HK-2 (cell line): ENCODE results near the gene APOL5.

ENCODE experiments used
- DNase-seq: peaks from one replicate; pipeline ENCODE4 v3.0.0-alpha.2; 2018; ENCODE audit not compliant: unreplicated experiment

Gene APOL5

GRCh38 chr22:35742342-35743100 lies 24.8 kb downstream of the APOL5 start:
- no peak for DNase-seq

- DNase-seq = no peak
Observed at GRCh38 chr22:35743326-35743860, 25.7 kb downstream of the APOL5 start.

DNA sequence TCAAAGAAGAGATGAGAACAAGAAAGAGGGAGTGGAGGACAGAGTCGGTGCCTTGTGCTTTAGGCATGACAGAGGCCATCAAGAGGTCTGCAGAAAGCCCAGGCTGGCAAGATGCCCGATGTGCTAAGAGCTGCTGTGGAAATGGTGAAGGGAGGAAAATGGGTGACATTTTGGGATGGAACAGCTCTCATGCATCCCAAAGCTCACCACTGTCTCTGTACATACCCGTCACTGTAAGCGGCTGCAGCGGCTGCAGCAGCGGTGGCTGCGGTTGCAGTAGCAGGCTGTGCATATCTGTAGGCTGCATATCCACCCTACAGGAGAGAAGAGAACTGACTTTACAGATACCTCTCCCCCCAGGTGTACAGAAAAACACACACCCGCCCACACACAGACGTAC lies 28.6 kb downstream of the APOL5 start:
- no peak for DNase-seq

DNA sequence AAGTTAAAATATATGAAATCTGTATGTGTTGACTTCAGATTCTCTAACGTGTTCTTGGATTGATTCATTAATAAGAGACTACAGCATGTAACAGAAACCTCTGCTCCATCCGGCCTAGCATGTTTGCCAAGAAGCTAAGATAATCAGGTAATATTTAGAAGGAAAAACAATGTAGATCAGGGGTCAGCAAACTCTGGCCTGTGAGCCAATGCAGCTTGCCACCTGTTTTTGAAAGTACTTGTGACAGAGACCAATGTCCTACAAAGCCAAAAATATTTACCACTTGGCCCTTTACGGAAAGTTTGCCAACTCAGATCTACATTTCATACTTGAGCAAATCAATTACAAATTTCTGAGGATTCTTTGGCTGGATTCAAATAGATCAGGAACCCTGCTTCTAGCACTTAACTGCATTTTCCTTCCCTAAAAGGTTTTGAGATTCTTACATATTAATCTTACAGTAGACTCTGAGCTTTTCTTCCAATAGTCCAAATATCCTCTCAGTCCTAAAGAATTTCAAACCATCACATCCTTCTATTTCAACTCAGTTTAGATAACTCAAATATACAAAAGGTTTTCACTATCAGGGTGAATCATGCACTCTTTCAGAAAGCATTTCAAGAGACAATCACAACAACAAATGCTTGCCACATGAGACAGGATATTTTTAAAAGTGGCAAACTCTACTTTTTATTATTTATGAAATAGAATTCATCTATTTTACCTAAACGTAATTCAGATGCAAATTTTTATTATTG lies 29.5 kb downstream of the APOL5 start:
- no peak for DNase-seq

DNA sequence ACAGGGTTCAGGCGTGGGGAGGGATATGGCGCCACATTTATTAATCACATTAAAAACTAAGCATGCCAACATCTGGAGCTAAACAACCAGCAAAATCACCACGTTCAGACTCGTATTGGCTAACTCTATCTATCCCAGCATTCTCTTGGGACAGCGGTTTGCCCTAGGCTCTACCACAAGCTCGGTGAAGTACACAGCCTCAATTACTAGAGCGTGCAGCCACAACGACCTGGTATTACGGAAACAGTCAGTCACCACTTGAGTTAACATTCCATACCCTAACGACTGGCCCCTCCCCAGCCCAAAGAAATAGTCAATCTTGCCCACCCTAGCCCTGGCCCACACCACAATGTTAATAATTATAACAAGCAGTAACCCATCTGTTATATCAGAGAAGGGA lies 32.1 kb downstream of the APOL5 start:
- DNase-seq = peak; percentile 85

GRCh38 chr22:35752006-35752862 lies 34.6 kb downstream of the APOL5 start:
- DNase-seq = no peak

- DNase-seq = no peak
Observed at GRCh38 chr22:35752863-35753189, 35.2 kb downstream of the APOL5 start.

DNA sequence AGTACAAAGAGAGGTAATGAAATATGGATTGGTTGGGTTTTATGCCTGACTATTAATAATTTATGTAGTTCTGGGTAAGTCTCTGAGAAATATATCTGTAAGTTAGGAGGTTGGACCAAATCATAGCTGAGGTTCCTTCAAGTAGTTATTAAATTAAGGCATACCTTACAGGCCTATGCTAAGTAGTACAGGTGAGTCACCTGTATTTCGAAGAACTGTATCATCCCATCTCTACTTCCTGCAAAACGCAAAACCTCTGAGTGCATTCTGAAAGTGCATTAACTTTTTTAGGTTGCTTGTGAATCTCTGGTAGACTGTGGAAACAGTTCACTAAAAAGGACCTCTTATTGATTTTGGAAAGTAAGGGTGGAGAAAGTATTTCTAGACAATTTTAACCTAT lies 37.1 kb downstream of the APOL5 start:
- no peak for DNase-seq

DNA sequence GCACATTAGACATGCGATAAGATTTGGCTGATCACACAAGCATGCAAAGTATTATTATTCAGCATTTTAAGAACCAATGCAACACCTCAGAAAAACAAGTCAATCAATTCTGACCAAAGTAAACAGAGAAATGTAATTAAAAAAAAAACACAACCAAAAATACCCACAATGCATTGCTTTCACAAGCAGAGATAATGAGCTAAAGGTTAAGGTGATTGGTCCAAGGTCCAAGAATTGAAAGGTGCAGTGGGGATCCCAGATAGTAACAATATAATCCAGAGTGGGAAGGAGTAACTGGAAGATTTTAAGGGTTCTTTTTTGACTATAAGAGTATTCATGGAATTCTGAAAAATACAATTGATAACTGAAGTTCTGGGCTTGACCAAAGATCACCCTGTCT lies 39.0 kb downstream of the APOL5 start:
- DNase-seq = no peak

DNA sequence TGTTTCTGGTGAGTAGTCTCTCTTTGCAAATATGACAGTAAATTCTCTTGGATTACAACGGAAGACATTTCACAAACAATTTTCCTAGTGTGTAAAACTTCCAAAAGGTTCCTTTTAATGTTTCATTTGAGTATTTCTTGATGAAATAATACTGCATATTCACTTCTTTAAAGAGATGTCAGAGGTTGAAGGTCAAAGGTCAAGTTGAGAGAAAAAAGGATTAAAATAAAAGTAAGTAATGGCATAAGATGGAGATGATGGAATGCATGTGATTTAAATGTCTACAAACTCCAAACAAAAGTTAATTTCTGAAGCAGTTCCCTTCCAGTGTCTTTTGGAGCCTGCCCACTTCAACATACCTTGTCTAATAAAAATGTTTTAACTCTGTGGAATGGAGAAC lies 40.7 kb downstream of the APOL5 start:
- DNase-seq = no peak

GRCh38 chr22:35761037-35761436 lies 43.4 kb downstream of the APOL5 start:
- no peak for DNase-seq

- DNase-seq = no peak
Observed at GRCh38 chr22:35766654-35767580, 49.2 kb downstream of the APOL5 start.

- no peak for DNase-seq
Observed at GRCh38 chr22:35769974-35770373, 52.3 kb downstream of the APOL5 start.

GRCh38 chr22:35775339-35775738 lies 57.7 kb downstream of the APOL5 start:
- no peak for DNase-seq

DNA sequence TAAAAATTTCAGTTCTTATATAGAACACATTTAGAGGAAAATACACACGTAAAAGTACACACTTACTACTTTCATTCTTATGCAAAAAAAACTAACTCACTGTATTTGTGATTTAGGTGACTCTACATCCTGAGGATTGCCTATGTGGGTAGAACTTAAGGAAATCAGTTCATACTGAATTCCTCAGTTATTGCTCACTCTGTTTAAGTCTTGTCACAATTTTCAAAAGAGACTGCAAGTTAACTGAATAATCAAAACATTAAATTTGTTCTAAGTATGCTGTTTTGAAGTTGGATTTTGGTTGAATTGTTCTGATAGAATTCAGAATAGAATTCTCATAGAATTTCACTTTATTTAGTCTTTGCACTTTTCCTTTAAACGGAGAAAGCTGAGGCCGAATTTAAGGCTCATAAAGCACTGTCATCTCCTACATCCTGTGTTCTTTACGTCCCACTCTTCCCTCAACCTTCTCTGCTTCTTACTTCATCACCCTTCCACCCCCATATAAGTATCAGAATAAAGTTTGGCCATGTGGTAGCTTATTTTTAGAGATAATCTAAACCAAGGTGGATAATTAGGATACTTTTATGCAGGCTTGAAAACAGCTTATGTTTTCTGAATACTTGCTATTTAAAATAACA lies 59.8 kb downstream of the APOL5 start:
- DNase-seq = no peak
